Globus pallidus (tissue), 1 donor: ENCODE results near the gene SOWAHD.
A peak's percentile ranks its signal among the peaks of the same experiment; 100 is the strongest.
"Not testable (repeated sequence)": the region's sequence is repeated elsewhere in the genome, so short reads cannot be mapped to it uniquely, and the experiment has no call there.

Experiments used
- DNase-seq: peaks from one replicate; pipeline ENCODE4 v3.0.0-alpha.2; 2015; ENCODE audit warnings: low spot score

SOWAHD gene

DNA sequence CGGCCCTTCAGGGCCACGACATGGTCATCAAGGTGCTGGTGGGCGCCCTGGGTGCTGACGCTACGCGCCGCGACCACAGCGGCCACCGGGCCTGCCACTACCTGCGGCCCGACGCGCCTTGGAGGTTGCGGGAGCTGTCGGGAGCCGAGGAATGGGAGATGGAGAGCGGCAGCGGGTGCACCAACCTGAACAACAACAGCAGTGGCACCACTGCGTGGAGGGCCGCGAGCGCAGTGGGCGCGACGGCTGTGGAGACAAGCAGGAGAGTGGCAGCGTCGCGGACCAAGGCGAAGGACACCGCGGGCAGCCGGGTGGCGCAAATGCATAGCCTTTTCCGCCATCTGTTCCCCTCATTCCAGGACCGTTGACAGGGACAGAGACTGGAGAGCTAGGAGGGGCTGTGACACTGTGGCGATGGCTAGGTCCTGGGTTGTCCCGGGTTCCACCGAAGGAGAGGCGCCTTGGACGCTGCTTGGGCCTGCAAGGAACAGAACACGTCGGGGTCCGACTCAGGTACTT lies 919 bp downstream of the SOWAHD start:
- DNase-seq: no peak

DNA sequence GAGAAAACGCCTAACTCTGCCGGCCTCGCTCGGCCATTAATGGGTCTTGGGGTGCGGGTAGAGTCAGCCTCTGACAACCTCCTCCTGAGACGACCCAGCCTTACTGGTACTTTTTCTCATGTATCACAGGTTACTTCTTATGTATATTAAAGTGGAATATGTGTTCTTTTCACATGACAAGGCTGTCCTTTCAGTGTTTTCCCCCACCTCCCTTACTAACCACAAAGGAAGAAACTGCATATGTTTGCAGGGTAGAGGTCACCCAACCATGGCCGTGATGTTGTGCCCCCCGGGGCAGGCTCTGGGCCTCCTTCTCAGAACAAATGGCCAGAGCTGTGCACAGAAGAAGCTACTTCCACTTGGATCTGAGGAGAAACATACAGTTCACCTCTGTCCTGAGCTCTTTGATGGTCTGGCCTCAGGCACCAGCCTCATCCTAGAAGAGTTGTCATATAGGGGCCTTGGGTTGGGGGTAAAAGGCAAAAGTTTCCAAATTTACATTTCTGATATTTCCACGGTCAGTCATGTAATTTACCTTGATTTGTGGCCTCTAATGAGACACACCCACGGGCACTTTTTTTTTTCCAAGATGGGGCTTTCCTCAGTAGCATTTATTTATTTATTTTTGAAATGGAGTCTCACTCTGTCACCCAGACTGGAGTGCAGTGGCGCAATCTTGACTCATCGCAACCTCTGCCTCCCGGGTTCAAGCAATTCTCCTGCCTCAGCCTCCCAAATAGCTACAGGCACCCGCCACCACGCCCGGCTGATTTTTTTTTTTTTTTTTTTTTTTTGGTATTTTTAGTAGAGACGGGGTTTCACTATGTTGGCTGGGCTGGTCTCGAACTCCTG lies 1.9 kb downstream of the SOWAHD start:
- no peak for DNase-seq

DNA sequence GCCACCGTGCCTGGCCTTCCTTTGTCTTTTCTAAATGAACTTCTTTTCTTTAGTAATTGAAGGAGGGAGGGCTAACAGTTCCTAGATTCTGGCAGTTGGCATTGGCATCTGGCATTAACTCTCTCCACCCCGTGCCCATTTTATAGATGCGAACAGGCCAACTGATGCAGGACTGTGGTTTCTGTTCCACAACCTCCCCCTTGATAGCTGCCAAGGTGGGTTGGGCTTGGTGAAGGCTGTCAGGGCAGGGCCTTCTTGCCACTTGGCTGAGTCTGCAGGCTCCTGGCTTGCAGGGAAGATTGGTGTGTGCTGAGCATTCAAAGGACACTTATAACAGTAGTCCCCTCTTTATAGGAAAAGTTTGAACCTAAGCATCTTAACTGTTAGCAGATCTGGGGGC lies 4.3 kb downstream of the SOWAHD start:
- no peak for DNase-seq

DNA sequence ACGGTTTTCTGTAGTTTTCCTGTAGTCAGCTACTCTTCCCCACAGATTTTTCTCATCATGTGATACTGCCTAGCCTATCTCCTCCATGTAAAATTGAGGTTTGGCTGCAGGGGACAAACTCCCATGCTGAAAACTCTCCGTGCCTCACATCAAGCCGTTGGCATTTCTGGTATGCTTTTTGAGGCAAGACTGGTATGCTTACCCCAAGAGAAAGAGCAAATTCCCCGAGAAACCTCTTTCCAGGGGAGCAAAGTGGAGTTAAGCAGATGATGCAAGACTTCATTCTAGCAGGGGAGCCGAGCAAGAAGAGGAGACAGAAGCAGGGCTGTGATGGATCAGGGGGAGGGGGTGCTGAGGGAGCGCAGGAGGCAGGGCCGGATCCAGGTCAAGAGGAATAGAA lies 4.8 kb downstream of the SOWAHD start:
- no peak for DNase-seq

DNA sequence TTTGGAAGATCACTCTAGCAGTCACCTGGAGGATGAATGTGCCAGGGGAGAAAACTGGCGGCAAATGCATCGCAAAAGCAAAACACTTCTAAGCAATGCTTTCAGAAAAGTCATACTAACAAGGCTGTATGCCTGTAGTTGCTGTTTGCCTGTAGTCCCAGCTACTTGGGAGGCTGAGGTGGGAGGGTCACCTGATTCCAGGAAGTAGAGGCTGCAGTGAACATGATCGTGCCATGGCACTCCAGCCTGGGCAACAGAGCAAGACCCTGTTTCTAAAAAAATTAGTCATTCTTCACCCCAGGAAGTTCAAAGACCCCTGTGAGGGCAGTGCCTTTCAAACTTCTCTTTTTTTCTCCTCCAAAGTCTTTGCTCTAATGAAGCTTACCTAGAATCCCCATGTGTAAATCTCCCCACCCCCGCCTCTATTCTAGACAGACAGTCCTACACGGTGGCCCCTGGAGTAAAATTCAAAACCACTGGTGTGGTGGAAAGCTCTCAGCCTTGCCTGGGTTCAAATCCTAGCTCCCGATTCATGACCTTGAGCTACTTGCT lies 5.5 kb downstream of the SOWAHD start:
- no peak for DNase-seq

DNA sequence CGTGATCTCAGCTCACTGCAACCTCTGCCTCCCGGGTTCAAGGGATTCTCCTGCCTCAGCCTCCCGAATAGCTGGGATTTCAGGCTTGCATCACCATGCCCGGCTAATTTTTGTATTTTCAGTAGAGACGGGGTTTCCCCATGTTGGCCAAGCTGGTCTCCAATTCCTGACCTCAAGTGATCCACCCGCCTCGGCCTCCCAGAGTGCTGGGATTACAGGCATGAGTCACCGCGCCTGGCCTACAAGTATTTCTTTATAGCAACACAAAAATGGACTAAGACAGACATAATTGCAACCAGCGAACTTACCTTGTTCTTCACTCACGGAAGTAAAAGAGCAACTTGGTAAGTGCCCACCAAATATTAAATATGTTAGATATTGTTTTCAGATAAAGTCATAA lies 10.0 kb downstream of the SOWAHD start:
- DNase-seq: not testable (repeated sequence)

DNA sequence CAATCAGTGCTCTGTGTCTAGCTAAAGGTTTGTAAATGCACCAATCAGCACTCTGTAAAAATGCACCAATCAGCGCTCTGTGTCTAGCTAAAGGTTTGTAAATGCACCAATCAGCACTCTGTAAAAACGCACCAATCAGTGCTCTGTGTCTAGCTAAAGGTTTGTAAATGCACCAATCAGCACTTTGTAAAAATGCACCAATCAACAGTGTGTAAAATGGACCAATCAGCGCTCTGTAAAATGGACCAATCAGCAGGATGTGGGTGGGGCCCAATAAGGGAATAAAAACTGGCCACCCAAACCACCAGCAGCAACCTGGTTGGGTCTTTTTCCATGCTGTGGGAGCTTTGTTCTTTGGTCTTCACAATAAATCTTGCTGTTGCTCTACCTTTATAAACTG lies 11.0 kb downstream of the SOWAHD start:
- not testable (repeated sequence) for DNase-seq

DNA sequence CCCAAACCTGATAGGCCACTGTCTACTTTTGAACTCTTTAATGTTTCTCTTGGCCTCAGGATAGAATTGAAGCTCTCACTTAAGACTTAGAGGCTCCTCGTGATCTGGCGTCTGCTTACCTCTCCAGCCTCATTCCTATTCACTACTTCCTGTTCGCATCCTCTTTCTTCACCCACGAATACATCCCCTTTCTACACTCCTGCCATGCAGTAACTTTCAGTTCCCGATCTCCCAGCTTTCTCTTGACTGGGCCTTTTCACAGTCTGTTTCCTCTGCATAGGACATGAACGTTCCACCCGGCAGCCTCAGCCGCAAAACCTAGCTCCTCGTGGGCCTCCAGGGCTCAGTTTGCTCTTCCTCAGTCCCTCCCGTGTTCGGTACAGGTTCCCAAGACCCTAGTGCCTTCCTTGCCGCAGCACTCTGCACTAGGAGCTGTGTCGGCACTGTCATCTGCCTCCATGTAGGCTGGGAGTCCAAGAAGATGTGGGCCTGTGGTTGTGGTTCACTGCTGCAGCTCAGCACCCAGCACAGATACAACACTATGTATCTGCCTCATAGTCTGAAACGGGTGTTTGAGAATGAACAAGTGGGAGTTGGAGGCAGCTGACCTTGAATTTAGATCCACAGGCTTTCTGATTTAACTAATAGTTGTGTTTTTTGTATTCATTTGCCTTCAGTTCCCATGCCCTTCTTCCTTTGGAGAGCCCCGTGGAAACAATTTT lies 17.3 kb downstream of the SOWAHD start:
- DNase-seq: no peak

DNA sequence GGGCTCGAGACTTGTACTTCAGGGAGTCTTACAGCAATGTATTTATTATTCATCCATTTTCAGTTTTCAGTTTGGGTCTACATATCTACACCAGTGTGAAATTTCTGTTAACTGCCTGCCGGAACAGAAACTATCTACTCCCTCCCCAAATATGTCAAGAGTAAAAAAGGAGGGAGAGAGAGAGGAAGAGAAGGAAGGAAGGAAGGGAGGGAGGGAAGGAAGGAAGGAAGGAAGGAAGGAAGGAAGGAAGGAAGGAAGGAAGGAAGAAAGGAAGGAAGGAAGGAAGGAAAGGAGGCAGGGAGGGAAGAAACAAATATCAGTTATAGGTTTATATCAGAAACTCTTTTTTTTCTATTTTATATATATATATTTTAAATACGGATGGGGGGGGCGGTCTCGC lies 20.4 kb downstream of the SOWAHD start:
- no peak for DNase-seq

DNA sequence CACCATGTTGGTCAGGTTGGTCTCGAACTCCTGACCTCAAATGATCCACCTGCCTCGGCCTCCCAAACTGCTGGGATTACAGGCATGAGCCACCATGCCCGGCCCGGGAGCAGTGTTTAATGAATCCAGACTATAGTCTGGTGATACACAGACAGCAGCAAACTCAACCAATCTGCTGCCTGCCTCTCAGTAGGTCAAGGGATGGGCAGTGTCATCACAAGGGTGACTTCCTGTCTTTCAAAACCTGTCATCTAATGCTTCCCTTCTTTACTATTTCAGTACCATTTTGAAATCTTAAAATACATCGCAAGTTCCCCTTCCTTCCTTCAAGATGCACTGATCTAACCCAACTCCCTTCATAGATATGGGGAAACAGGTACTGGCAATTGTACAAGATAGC lies 24.6 kb downstream of the SOWAHD start:
- no peak for DNase-seq

DNA sequence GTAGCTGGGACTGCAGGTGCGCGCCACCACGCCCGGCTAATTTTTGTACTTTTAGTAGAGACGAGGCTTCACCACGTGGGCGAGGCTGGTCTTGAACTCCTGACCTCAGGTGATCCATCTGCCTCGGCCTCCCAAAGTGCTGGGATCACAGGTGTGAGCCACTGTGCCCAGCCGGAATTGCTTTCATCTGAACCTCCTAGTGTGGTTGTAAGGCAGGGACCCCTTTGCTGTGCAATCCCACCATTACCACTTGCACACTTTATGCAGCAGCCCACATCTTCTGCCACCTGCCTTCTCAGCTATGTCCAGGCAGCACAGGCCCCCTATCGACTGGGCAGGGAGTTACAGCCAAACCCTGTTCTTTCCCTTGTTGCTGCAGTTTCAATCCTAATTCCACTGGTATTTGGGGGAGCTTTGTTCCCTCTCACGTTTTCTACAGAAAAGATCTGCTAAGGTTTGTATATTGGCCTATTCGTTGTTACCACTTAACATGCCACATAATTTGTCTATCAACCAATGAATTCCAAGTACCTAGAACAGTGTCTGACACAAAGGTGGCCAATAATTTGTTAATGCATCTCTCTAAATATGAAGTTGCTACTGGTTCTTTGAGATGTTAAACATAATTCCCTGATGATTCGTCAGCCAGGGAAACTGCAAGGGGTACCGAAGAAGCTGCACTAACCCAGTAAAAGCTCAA lies 26.5 kb downstream of the SOWAHD start:
- no peak for DNase-seq

DNA sequence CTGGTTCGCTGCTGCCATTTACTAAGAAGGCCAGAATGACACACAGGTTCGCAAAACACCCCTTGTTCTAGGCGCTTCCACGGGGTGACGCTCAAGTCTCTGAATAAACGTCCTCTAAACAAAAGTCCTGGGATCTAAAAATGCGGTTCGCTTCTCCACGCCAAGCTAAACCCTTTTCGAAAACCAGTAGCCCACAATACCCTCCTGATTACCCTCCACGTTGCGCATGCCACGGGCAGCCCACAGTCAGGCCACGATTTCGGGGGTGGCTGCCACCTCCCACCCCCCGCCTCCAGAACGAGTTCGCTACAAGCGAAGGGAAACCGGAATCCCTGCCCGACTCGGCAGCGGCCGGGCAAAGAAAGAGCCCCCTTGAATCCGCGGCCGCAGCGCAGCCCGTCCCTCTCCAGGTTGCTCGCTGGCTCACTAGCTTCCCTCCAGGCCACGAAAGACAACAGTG lies 32.6 kb downstream of the SOWAHD start:
- DNase-seq: peak; percentile 42

DNA sequence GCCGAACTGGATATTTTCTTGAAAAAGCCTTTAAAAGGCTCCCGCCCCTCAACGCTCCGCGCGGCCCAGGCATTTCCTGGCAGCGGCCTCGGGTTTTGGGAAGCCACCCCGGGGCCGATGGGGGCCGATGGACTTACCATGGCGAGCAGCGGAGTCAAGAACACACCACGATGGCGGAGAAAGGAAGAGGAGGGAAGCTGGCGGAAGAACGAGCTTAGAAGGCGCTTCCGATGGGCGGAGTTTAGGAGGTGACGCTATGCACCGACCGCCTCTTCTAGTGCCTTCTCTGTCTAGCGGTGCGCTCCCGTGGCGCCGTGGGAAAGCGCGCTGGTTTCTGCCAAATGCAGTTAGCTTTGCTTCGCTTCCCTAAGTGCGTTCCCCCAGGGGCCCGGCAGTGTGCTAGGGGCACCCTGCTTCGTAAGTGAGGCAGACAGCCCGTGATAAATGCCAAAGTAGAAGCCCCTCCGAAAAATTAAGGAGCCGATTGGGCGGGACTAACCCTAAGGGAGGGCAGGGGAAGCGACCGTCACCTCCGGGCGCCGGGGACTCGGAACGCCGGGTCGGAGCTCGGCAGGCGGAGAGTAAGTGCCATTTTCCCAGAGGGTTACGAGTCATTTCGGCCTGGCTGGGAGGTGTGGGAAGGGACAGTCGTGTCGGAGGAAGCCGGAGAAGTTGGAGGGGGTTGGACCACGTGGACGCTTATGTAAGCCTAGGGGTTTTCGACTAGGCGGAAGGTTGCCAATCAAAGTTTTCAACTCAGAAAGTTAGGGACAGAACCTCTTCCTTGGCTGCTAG lies 33.2 kb downstream of the SOWAHD start, which contains the start of gene RPL39:
Gene RPL39, minus strand, starts transcription at position 194 of the 795 bp plus-strand sequence. Its CDS starts 54 bp downstream, at position 140.
- peak; percentile 88 for DNase-seq

DNA sequence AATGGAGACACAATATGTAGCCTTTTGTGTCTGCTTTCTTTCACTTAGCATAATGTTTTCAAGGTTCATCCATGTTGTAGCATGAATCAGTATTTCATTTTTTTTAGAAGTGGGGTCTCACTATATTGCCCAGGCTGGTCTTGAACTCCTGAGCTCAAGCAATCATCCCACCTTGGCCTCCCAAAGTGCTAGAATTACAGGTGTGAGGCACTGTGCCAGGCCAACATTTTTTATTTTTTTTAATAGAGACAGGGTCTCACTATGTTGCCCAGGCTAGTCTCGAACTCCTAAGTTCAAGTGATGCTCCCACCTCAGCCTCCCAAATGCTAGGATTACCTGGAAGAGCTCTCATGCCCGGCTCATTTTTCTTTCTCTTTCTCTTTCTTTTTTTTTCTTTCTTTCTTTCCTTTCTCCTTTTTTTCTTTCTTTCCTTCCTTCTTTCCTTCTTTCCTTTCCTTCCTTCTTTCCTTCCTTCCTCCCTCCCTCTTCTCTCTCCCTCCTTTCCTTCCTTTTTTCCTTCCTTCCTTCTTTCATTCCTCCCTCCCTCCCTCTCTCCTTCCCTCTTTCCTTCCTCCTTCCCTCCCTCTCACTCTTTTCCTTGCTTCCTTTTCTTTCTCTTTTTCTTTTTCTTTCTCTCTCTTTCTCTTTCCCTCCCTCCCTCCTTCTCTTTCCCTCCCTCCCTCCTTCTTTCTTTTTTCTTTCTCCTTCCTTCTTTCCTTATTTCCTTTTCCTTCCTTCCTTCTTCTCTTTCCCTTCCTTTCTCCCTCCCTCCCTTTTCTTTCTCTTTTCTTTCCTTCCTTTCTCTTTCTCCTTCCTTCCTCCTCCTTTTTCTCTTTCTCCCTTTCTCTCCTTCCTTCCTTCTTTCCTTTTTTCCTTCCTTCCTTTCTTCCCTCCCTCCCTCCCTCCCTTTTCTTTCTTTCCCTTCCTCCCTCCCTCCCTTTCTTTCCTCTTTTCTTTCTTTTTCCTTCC lies 43.1 kb downstream of the SOWAHD start:
- no peak for DNase-seq

DNA sequence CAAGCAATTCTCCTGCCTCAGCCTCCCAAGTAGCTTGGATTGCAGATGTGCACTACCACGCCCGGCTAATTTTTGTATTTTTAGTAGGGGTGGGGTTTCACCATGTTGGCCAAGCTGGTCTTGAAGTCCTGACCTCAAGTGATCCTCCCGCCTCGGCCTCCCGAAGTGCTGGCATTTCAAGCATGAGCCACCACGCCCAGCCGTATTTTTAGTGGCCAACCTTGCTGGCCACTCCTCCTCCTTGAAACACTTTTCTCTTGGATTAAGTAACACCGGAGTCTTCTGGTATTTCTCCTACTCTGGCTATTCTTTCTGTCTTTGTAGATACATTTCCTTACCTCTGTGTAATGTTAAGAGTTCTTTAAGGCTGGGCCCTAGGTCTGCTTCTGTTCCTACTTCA lies 44.2 kb downstream of the SOWAHD start:
- DNase-seq: no peak

DNA sequence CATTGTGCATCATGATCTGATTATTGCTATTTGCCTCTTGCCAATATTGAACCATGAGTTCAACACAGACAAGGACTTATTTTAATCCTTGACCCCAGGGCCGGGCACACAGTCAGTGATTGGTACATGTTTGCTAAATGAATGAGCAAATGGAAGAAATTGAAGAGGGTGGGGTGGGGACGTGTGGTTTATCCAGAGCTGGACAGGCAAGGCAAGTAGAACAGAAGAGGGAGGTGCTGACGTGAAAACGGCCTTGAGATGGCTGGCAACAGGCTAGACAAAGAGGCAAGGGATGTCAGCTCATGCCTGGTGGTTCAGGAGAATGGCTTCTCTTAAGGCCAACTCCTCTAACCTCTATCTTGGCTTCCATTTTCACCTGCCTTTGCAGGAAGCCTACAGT lies 50.1 kb downstream of the SOWAHD start:
- DNase-seq: not testable (repeated sequence)

DNA sequence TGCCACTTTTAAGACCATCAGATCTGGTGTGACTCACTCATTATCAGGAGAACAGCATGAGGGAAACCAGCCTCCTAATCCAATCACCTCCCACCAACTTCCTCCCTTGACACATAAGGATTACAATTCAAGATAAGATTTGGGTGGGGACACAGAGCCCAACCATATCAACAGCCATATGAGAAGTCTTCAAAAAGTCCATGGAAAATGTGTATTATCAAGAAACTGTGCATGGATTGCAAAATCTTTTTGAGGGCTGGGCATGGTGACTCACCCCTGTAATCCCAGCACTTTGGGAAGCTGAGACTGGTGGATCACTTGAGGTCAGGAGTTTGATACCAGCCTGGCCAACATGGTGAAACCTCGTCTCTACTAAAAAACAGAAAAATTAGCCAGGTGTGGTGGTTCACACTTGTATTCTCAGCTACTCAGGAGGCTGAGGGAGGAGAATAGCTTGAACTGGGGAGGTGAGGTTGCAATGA lies 50.8 kb downstream of the SOWAHD start:
- no peak for DNase-seq
